Astrocyte of the hippocampus (primary cell): ENCODE measurements around the gene VWC2L.

Experiments
- DNase-seq: peaks from one replicate; pipeline ENCODE4 v3.0.0; 2011; ENCODE audit warnings: low read depth, low spot score

VWC2L gene

GRCh38 chr2:214465363-214466146, 54.7 kb downstream of the VWC2L start:
- DNase-seq, result peak; percentile 71

GRCh38 chr2:214469728-214470127, 58.9 kb downstream of the VWC2L start:
- DNase-seq, result no peak

GRCh38 chr2:214471382-214471781, 60.5 kb downstream of the VWC2L start:
- no peak for DNase-seq

GRCh38 chr2:214471990-214472389, 61.1 kb downstream of the VWC2L start:
- DNase-seq, result peak; percentile 37

- peak; percentile 7 for DNase-seq
These were observed 66.5 kb downstream of the VWC2L start for GRCh38 chr2:214477305-214477704.

- peak; percentile 75 for DNase-seq
These were observed 70.3 kb downstream of the VWC2L start for GRCh38 chr2:214481204-214481603.

- no peak for DNase-seq
These were observed 71.9 kb downstream of the VWC2L start for GRCh38 chr2:214482728-214483127.

GRCh38 chr2:214484239-214484638, 73.4 kb downstream of the VWC2L start:
- peak; percentile 72 for DNase-seq

- no peak for DNase-seq
These were observed 73.8 kb downstream of the VWC2L start for GRCh38 chr2:214484701-214485100.

- no peak for DNase-seq
These were observed 78.3 kb downstream of the VWC2L start for GRCh38 chr2:214489181-214489580.

- DNase-seq, result no peak
These were observed 78.8 kb downstream of the VWC2L start for GRCh38 chr2:214489702-214490101.

- no peak for DNase-seq
These were observed 81.3 kb downstream of the VWC2L start for GRCh38 chr2:214492152-214492551.

GRCh38 chr2:214492608-214493007, 81.8 kb downstream of the VWC2L start:
- DNase-seq, result no peak

- peak; percentile 29 for DNase-seq
These were observed 86.6 kb downstream of the VWC2L start for GRCh38 chr2:214497489-214497888.

GRCh38 chr2:214503568-214503967, 92.7 kb downstream of the VWC2L start:
- no peak for DNase-seq

GRCh38 chr2:214504599-214505376, 93.9 kb downstream of the VWC2L start:
- no peak for DNase-seq

- no peak for DNase-seq
These were observed 96.2 kb downstream of the VWC2L start for GRCh38 chr2:214507032-214507431.

- no peak for DNase-seq
These were observed 103.8 kb downstream of the VWC2L start for GRCh38 chr2:214514704-214515103.

- no peak for DNase-seq
These were observed 104.3 kb downstream of the VWC2L start for GRCh38 chr2:214515111-214515510.

- DNase-seq, result peak; percentile 33
These were observed 108.5 kb downstream of the VWC2L start for GRCh38 chr2:214519258-214519818.

GRCh38 chr2:214529021-214529420, 118.2 kb downstream of the VWC2L start:
- no peak for DNase-seq

GRCh38 chr2:214529514-214529913, 118.7 kb downstream of the VWC2L start:
- DNase-seq, result no peak

GRCh38 chr2:214533541-214533940, 122.7 kb downstream of the VWC2L start:
- DNase-seq, result peak; percentile 78
